ENCODE results near the gene RNF32.

RNF32 gene

DNA sequence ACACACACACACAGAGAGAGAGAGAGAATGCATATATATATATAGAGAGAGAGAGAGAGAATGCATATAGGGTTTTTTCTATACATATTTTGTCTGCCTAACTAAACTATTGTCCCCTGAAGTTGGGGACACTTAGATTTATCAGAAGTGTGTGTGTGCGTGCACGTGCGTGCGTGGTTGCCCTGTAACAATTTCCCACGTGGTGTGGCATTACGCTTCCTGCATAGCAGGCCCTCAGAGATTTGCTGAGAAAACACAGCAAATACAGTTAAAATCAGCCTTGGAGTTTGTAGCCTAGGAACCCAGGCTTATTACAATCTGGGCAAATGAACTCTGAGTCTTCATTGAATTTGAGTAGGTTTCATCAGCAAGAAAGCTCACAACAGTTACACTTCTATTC is 14.7 kb downstream of the RNF32 start:
- no peak overlapping the region for H3K4me3 ChIP-seq (ENCODE audit: low read depth, low read length)
- ChIA-PET CTCF (no interaction called here), POLR2A (no interaction called here)
- no peak for TF ChIP-seq CTCF (IDR thresholded peaks at IDR 0.05; ENCODE audit: insufficient read depth, low read length, missing control alignments)
- DNase-seq (ENCODE audit: low read depth, low spot score): no peak

GRCh38 chr7:156655983-156656382 is 15.4 kb downstream of the RNF32 start:
- no peak for TF ChIP-seq CTCF (IDR thresholded peaks at IDR 0.05; ENCODE audit: insufficient read depth, low read length, missing control alignments)
- POLR2A ChIA-PET: no interaction called here
- DNase-seq (ENCODE audit: low read depth, low spot score): no peak
- CTCF ChIA-PET: no interaction called here
- no peak overlapping the region for H3K4me3 ChIP-seq (ENCODE audit: low read depth, low read length)

GRCh38 chr7:156656598-156656997 is 16.0 kb downstream of the RNF32 start:
- ChIA-PET CTCF (no interaction called here), POLR2A (no interaction called here)
- no peak for TF ChIP-seq CTCF (IDR thresholded peaks at IDR 0.05; ENCODE audit: insufficient read depth, low read length, missing control alignments)
- DNase-seq (ENCODE audit: low read depth, low spot score): no peak
- H3K4me3 ChIP-seq (ENCODE audit: low read depth, low read length): no peak overlapping the region

DNA sequence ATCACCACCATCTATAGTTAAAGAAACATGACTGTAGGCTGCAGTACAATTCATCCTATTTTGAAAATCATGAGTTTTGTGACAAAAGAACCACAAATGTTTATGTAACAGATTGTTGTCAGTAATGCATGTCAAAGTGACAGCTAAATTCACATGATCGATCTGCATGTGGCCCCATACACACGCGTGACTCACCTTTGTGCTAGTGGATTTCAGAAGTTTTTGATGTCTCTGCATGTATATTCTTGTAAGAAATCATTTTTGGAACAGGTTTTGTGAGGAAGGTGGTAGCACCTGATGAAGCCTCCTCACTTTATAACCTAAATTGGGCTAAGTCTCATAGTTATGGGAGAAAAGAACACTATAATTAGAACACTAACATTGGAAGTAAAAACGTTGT is 17.1 kb downstream of the RNF32 start:
- no peak overlapping the region for H3K4me3 ChIP-seq (ENCODE audit: low read depth, low read length)
- CTCF ChIA-PET: no interaction called here
- DNase-seq (ENCODE audit: low read depth, low spot score): no peak
- no peak for TF ChIP-seq CTCF (IDR thresholded peaks at IDR 0.05; ENCODE audit: insufficient read depth, low read length, missing control alignments)
- POLR2A ChIA-PET: no interaction called here

- no peak overlapping the region for H3K4me3 ChIP-seq (ENCODE audit: low read depth, low read length)
- DNase-seq (ENCODE audit: low read depth, low spot score): no peak
- ChIA-PET CTCF (no interaction called here), POLR2A (no interaction called here)
- no peak for TF ChIP-seq CTCF (IDR thresholded peaks at IDR 0.05; ENCODE audit: insufficient read depth, low read length, missing control alignments)
Measured at GRCh38 chr7:156659203-156659602, 18.6 kb downstream of the RNF32 start.

- no peak for DNase-seq (ENCODE audit: low read depth, low spot score)
- ChIA-PET CTCF (no interaction called here), POLR2A (no interaction called here)
- no peak overlapping the region for H3K4me3 ChIP-seq (ENCODE audit: low read depth, low read length)
- TF ChIP-seq CTCF (IDR thresholded peaks at IDR 0.05; ENCODE audit: insufficient read depth, low read length, missing control alignments): no peak
Measured at GRCh38 chr7:156659961-156660360, 19.4 kb downstream of the RNF32 start.
